Mucosa of descending colon (tissue), 3 donors: ENCODE results near the gene SMAD7. TPM values are rescaled to one million over a fixed set of nuclear protein-coding genes. Genes with fewer than 3 reads are reported as not detected.

ENCODE experiments used
- ATAC-seq: fragments of 200-7000 bp; cut with Tn5 transposase; one replicate; pipeline ENCODE4 v1.9.1; 2020; ENCODE audit warnings: mild to moderate bottlenecking, moderate library complexity
- DNase-seq, 3 donors: peaks; one replicate each; pipeline ENCODE4 v3.0.0-alpha.2; 2020
- H3K36me3 ChIP-seq: fragments of 200-600 bp; one replicate; pipeline ENCODE4 v1.8.0; 2021; ENCODE audit warnings: low read depth, mild to moderate bottlenecking
- H3K4me1 ChIP-seq: fragments of 200-600 bp; one replicate; pipeline ENCODE4 v1.8.0; 2021; ENCODE audit warnings: low read depth, mild to moderate bottlenecking
- H3K4me3 ChIP-seq: fragments of 200-600 bp; one replicate; pipeline ENCODE4 v1.8.0; 2021; ENCODE audit warnings: mild to moderate bottlenecking
- H3K9me3 ChIP-seq: fragments of 200-600 bp; one replicate; pipeline ENCODE4 v1.8.0; 2021; ENCODE audit warnings: mild to moderate bottlenecking
- intact Hi-C, 2 donors: fragments of 100-400 bp; cut with DNase I in 1 of 2; cut with micrococcal nuclease in 1 of 2; formaldehyde crosslinking; loops; one replicate each; pipeline versions ENCODE4 v1.11.0 to v1.11.1; 2022; cut with DNase I, micrococcal nuclease
- total RNA-seq, 3 donors: library from RNA; stranded (reverse); fragmentation: NEBNext Ultra II Directional in 2 of 3; extraction: Animal tissue kit (Norgen Biotek cat#: 25700) in 2 of 3; gene quantifications; one replicate each; pipeline versions ENCODE4 v1.2.1 to v1.2.4, GENCODE V29; 2021 to 2023
- TF ChIP-seq, protein P1 (sequence below): fragments of 200-600 bp; IDR thresholded peaks from one replicate; pipeline ENCODE4 v1.8.0; 2022; ENCODE audit warnings: antibody characterized with exemption, mild to moderate bottlenecking
- donor health status: DM: no; HTN: no; CAD: no; lungs with moderate emphysema.
- donor health status: DM: no; HTN: no; CAD: no.
- donor health status: DM: no; HTN: yes; CAD: no.

Gene SMAD7
- total RNA-seq, 3 donors from 2014 or later: 22.3 to 67.4 (median 33.1) TPM

DNA sequence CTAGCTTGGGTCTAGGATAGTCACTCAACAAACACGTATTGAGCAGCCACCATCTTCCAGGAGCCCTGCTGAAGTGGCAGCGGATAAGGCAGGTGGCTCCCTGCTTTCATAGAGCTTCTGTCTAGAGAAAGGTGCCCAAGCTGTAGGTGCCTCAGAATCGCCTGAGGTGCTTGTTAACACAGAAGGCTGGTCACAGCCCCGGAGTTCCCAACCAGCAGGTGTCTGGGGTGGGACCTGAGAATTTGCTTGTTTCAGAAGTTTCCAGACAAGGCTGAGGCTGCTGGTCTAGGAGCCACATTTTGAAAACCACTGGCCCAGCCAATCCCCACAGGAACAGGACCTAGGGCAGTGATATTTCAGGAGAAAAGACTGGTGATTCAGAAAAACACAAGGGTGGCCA, 45.3 kb upstream of the SMAD7 start:
- DNase-seq (no peak), ATAC-seq (no peak)
- Histone ChIP-seq H3K4me1 (peaks cover 15% of the 10 kb centered on the region), H3K9me3 (no peaks in the 10 kb centered on the region), H3K4me3 (no peak overlapping the region), H3K36me3 (no peaks in the 10 kb centered on the region)
- intact Hi-C loops: no loop called here
- TF ChIP-seq, protein P1, sequence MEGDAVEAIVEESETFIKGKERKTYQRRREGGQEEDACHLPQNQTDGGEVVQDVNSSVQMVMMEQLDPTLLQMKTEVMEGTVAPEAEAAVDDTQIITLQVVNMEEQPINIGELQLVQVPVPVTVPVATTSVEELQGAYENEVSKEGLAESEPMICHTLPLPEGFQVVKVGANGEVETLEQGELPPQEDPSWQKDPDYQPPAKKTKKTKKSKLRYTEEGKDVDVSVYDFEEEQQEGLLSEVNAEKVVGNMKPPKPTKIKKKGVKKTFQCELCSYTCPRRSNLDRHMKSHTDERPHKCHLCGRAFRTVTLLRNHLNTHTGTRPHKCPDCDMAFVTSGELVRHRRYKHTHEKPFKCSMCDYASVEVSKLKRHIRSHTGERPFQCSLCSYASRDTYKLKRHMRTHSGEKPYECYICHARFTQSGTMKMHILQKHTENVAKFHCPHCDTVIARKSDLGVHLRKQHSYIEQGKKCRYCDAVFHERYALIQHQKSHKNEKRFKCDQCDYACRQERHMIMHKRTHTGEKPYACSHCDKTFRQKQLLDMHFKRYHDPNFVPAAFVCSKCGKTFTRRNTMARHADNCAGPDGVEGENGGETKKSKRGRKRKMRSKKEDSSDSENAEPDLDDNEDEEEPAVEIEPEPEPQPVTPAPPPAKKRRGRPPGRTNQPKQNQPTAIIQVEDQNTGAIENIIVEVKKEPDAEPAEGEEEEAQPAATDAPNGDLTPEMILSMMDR: no peak

DNA sequence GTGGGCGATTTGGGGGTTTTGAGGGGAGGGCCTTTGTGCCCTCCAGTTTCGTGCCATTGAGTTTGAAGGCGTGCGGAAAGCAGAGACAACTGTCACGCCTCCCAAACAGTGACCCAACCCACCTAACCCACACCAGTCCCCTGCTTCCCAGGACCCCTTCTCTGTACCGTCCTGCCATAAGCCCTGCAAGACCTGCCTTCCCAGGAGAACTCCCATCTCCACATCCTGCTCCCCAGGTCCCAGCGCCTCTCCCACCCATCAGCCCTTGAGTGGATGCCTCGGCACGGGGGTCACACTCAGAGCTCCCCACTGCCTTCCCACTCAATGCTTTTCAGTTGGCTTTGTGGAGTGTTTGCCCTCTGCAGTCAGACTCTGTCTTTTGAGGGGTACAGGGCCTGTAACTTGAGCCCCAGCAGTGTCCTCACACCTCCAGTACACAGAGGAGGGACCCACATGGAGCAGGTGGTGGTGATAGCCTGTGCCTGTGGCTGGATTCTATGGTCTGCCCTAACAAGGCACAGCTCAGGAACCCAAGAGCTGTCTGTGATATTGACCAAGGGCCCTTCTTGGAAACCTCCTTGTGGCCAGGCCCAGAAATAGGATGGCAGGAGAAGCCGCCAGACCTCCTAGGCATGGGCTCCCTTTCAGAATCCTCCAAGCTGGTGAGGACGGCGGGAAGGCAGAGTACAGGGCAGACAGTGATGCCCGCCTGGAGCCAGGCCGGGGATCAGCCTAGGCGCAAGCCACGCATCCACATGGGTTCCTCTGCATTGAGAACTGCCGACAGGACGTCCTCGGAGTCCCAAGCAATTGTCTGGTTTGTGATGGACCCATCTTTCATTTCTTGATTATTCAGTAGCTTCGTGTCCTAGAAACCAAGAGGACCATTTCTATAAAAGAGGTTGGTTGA, 44.4 kb upstream of the SMAD7 start:
- intact Hi-C loops: no loop called here
- Histone ChIP-seq H3K36me3 (no peaks in the 10 kb centered on the region), H3K4me1 (peaks cover 15% of the 10 kb centered on the region), H3K9me3 (no peaks in the 10 kb centered on the region), H3K4me3 (no peak overlapping the region)
- no peak for ATAC-seq
- DNase-seq: no peak
- TF ChIP-seq, protein P1: no peak

DNA sequence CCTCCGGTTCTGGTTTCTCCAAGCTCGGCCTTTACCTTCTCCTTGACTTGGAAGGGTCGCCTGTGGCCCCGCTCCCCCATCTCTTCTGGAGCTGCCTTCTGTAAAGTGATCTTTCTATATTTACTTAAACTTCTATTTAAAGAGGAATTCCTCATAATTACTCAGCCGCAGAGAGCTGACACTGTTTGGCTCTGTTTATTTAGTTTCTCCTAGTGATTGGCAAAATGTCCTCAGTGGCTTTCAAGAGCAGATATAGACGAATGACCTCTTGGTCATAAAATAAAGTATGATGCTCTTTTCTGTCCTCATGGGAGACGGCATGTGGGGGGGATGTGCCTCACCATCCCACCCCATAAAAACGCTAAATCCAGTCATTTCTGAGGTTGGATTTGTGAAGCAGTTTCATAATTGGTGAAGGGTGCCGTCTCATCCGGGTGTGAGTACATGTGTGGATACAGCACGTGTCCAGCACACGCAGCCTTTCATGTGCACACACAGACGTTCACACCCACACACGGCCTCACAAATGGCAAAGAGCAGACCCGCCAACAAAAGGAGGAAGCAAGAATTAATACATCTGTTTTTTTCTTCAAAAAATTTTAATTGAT, 43.4 kb upstream of the SMAD7 start:
- Histone ChIP-seq H3K4me3 (no peak overlapping the region), H3K36me3 (no peaks in the 10 kb centered on the region), H3K9me3 (no peaks in the 10 kb centered on the region), H3K4me1 (peaks cover 15% of the 10 kb centered on the region)
- ATAC-seq: peak; percentile 6
- intact Hi-C loops: no loop called here
- DNase-seq: no peak
- TF ChIP-seq, protein P1: no peak

- no peak for DNase-seq
- TF ChIP-seq, protein P1: no peak
- Histone ChIP-seq H3K9me3 (no peaks in the 10 kb centered on the region), H3K36me3 (no peaks in the 10 kb centered on the region), H3K4me1 (peaks cover 15% of the 10 kb centered on the region), H3K4me3 (no peak overlapping the region)
- intact Hi-C loops: no loop called here
- no peak for ATAC-seq
Observed at GRCh38 chr18:48993586-48993985, 42.8 kb upstream of the SMAD7 start.

- DNase-seq (no peak), ATAC-seq (peak; percentile 47)
- H3K9me3 ChIP-seq: no peaks in the 10 kb centered on the region
- TF ChIP-seq, protein P1: no peak
- no peaks in the 10 kb centered on the region for H3K36me3 ChIP-seq
- H3K4me1 ChIP-seq: peaks cover 15% of the 10 kb centered on the region
- H3K4me3 ChIP-seq: no peak overlapping the region
- intact Hi-C loops: no loop called here
Observed at GRCh38 chr18:48992791-48993555, 42.2 kb upstream of the SMAD7 start.
